HepG2 (cell line): ENCODE measurements around the gene NAALADL1. TPM values are rescaled to one million over a fixed set of nuclear protein-coding genes. Genes with fewer than 3 reads are reported as not detected.

ENCODE experiments used
- AKAP8 ChIP-seq: sonication (generic); formaldehyde crosslinking; IDR thresholded peaks from 2 replicates; pipeline ENCODE4 v1.5.1; 2020; ENCODE audit warnings: mild to moderate bottlenecking, missing genetic modification reagents
- ATAD3A ChIP-seq: sonication (generic); formaldehyde crosslinking; IDR thresholded peaks from 2 replicates; pipeline ENCODE4 v1.4.0; 2020; ENCODE audit warnings: missing genetic modification reagents
- ATM ChIP-seq: fragments of 450-650 bp; IDR thresholded peaks from 2 replicates; pipeline ENCODE4 v1.7.1; 2017; ENCODE audit warnings: mild to moderate bottlenecking, borderline replicate concordance
- FLYWCH1 ChIP-seq: sonication (generic); formaldehyde crosslinking; IDR thresholded peaks from 2 replicates; pipeline ENCODE4 v1.8.1; 2023; ENCODE audit warnings: mild to moderate bottlenecking, missing genetic modification reagents
- HCFC1 ChIP-seq: fragments of 150-350 bp; IDR thresholded peaks from 2 replicates; pipeline ENCODE4 v1.6.1; 2014; ENCODE audit warnings: low read depth, low read length
- HMGA1 ChIP-seq: sonication (generic); formaldehyde crosslinking; conservative IDR thresholded peaks from 2 replicates; pipeline ENCODE4 v1.4.0; 2020; ENCODE audit warnings: missing genetic modification reagents
- HOXA7 ChIP-seq: sonication (generic); formaldehyde crosslinking; IDR thresholded peaks from 2 replicates; pipeline ENCODE4 v1.8.1; 2022; ENCODE audit warnings: mild to moderate bottlenecking, missing genetic modification reagents, moderate library complexity
- ISL2 ChIP-seq: sonication (generic); formaldehyde crosslinking; IDR thresholded peaks from 2 replicates; pipeline ENCODE4 v1.5.0; 2020; ENCODE audit warnings: missing genetic modification reagents
- JUN ChIP-seq: sonication (generic); formaldehyde crosslinking; IDR thresholded peaks from 2 replicates; pipeline ENCODE4 v1.4.0; 2020; ENCODE audit warnings: mild to moderate bottlenecking, missing genetic modification reagents
- KDM4B ChIP-seq: sonication (generic); formaldehyde crosslinking; IDR thresholded peaks from 2 replicates; pipeline ENCODE4 v1.4.0; 2020; ENCODE audit warnings: missing genetic modification reagents
- KDM5A ChIP-seq: fragments of 200-600 bp; sonication (generic); IDR thresholded peaks from 2 replicates; pipeline ENCODE4 v1.7.0; 2018; ENCODE audit warnings: antibody characterized with exemption, mild to moderate bottlenecking, low read length, borderline replicate concordance
- KMT2B ChIP-seq: IDR thresholded peaks from 2 replicates; pipeline ENCODE4 v1.6.1; 2016; ENCODE audit warnings: missing genetic modification reagents, missing compliant biosample characterization
- NFE2L1 ChIP-seq: sonication (generic); formaldehyde crosslinking; IDR thresholded peaks from 2 replicates; pipeline ENCODE4 v1.4.0; 2020; ENCODE audit warnings: missing genetic modification reagents, mild to moderate bottlenecking, borderline replicate concordance
- PRMT3 ChIP-seq: sonication (generic); formaldehyde crosslinking; IDR thresholded peaks from 2 replicates; pipeline ENCODE4 v1.8.1; 2022; ENCODE audit warnings: low read depth, mild to moderate bottlenecking, moderate library complexity, missing genetic modification reagents, borderline replicate concordance
- RCOR2 ChIP-seq: IDR thresholded peaks from 2 replicates; pipeline ENCODE4 v1.6.1; 2016; ENCODE audit warnings: missing biosample characterization, missing genetic modification reagents
- SATB2 ChIP-seq: sonication (generic); formaldehyde crosslinking; IDR thresholded peaks from 2 replicates; pipeline ENCODE4 v1.5.0; 2020; ENCODE audit warnings: missing genetic modification reagents
- SP5 ChIP-seq: IDR thresholded peaks from 2 replicates; pipeline ENCODE4 v1.6.1; 2016; ENCODE audit warnings: low read depth, borderline replicate concordance
- SRY ChIP-seq: sonication (generic); formaldehyde crosslinking; IDR thresholded peaks from 2 replicates; pipeline ENCODE4 v1.8.0; 2022; ENCODE audit warnings: mild to moderate bottlenecking, missing genetic modification reagents
- TFE3 ChIP-seq: IDR thresholded peaks from 2 replicates; pipeline ENCODE4 v1.6.1; 2016
- TOE1 ChIP-seq: sonication (generic); formaldehyde crosslinking; IDR thresholded peaks from 2 replicates; pipeline ENCODE4 v1.4.0; 2020; ENCODE audit warnings: mild to moderate bottlenecking, missing genetic modification reagents
- ZFP36 ChIP-seq: fragments of 150-350 bp; IDR thresholded peaks from 2 replicates; pipeline ENCODE4 v1.6.1; 2018; ENCODE audit warnings: borderline replicate concordance, low read length, low read depth; ENCODE audit not compliant: partially characterized antibody
- ZFP62 ChIP-seq: sonication (generic); formaldehyde crosslinking; IDR thresholded peaks from 2 replicates; pipeline ENCODE4 v1.4.0; 2020; ENCODE audit warnings: missing genetic modification reagents
- ZFX ChIP-seq: sonication (generic); formaldehyde crosslinking; IDR thresholded peaks from 2 replicates; pipeline ENCODE4 v1.4.0; 2020; ENCODE audit warnings: mild to moderate bottlenecking, low read depth, missing genetic modification reagents, moderate library complexity
- ZMYM2 ChIP-seq: sonication (generic); formaldehyde crosslinking; IDR thresholded peaks from 2 replicates; pipeline ENCODE4 v1.8.0; 2022; ENCODE audit warnings: mild to moderate bottlenecking, missing genetic modification reagents
- ZNF234 ChIP-seq: sonication (generic); formaldehyde crosslinking; conservative IDR thresholded peaks from 2 replicates; pipeline ENCODE4 v1.5.1; 2020; ENCODE audit warnings: mild to moderate bottlenecking, missing genetic modification reagents
- ZNF432 ChIP-seq: sonication (generic); formaldehyde crosslinking; IDR thresholded peaks from 2 replicates; pipeline ENCODE4 v1.5.0; 2020; ENCODE audit warnings: missing genetic modification reagents, mild to moderate bottlenecking, borderline replicate concordance
- ZNF607 ChIP-seq: sonication (generic); formaldehyde crosslinking; IDR thresholded peaks from 2 replicates; pipeline ENCODE4 v1.5.1; 2020; ENCODE audit warnings: missing genetic modification reagents, mild to moderate bottlenecking, borderline replicate concordance
- polyA plus RNA-seq, 8 experiments: library from polyadenylated mRNA; depleted of rRNA in 3 of 8; stranded (reverse) in 7 of 8; unstranded in 1 of 8; fragments of >200 nt; fragmentation: Illumina TruSeq in 4 of 8; extraction: Trizol in 4 of 8; gene quantifications; 2 replicates each; pipeline versions ENCODE4 v1.2.1 to v1.2.3, GENCODE V29; 2011 to 2016; ENCODE audit warnings: low read depth in 4 of 8, missing spikeins in 1 of 8, mixed read lengths in 1 of 8; ENCODE audit not compliant: insufficient read depth in 1 of 8
- total RNA-seq, 5 experiments: library from RNA; depleted of rRNA; stranded (reverse); fragments of >200 nt; fragmentation: Illumina TruSeq; extraction: Trizol; gene quantifications; 2 replicates each; pipeline ENCODE4 v1.2.3, GENCODE V29; 2016; ENCODE audit warnings: low read depth in 1 of 5
- TF ChIP-seq, protein P1 (sequence below): sonication (generic); formaldehyde crosslinking; conservative IDR thresholded peaks from 2 replicates; pipeline ENCODE4 v1.4.0; 2020; ENCODE audit warnings: missing genetic modification reagents

NAALADL1 gene
- total and polyA plus RNA-seq, 2 of the 13 experiments (the other 11 are each of a cell fraction or from before 2014, with no cell fraction given): 9.3 to 33.9 TPM

DNA sequence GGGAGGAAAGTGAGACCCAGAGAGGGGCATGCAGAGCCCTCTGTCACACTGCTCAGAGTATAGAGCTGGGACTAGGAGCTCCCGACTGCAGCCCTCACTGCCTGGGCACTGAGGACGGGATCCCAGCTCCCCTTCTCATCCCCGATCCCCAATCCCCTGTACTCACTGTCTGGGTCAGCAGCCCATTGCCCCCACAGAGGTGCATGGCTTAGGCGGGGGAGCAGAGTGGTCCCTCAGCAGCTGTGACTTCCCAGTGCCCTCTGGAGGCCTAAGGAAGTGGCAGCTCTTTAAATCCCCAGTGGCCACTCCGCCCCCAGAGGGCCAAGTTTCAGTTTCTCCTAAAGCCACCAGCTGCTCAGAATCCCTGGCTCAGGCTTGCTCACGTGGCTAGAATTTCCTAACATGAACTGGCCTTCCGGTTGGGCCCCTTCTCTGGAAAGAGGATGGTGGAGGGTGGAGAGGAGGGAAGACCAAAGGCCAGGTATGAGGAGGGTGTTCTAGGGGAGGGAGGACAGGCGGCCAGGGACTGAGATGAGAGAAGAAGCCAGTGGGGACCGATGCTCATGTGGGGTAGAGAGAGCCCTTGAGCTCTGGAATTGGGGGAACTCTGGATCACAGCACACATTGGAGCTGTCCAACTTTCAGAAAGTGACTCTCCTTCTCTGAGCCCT, 61.5 kb downstream of the NAALADL1 start, which contains the start of gene BATF2 (continued):
- TF ChIP-seq RCOR2 (CRISPR knock-in tag) (no peak; the same call in 1 of the 2 replicates), TFE3 (peak; percentile 95), ZFP36 (no peak), FLYWCH1 (CRISPR knock-in tag) (no peak), ZNF432 (CRISPR knock-in tag) (no peak), KMT2B (CRISPR knock-in tag) (no peak), ISL2 (CRISPR knock-in tag) (no peak; the same call in 1 of the 2 replicates), ZFP62 (no peak), ZNF234 (no peak), NFE2L1 (CRISPR knock-in tag) (no peak), SRY (CRISPR knock-in tag) (no peak), SP5 (CRISPR knock-in tag) (peak; percentile 66; the same call in 1 of the 2 replicates), KDM5A (no peak), ATAD3A (CRISPR knock-in tag) (no peak), HMGA1 (CRISPR knock-in tag) (no peak), ZMYM2 (CRISPR knock-in tag) (0 out of 2 replicates have a peak, but pooled peaks have one; percentile 62), PRMT3 (CRISPR knock-in tag) (peak; percentile 70; the same call in 1 of the 2 replicates), KDM4B (CRISPR knock-in tag) (no peak), HOXA7 (CRISPR knock-in tag) (no peak), SATB2 (CRISPR knock-in tag) (no peak), ZFX (CRISPR knock-in tag) (peak; percentile 78), JUN (no peak), ZNF607 (CRISPR knock-in tag) (no peak), TOE1 (CRISPR knock-in tag) (peak; percentile 24; the same call in 1 of the 2 replicates), AKAP8 (no peak), ATM (no peak), HCFC1 (no peak)
- TF ChIP-seq, protein P1, sequence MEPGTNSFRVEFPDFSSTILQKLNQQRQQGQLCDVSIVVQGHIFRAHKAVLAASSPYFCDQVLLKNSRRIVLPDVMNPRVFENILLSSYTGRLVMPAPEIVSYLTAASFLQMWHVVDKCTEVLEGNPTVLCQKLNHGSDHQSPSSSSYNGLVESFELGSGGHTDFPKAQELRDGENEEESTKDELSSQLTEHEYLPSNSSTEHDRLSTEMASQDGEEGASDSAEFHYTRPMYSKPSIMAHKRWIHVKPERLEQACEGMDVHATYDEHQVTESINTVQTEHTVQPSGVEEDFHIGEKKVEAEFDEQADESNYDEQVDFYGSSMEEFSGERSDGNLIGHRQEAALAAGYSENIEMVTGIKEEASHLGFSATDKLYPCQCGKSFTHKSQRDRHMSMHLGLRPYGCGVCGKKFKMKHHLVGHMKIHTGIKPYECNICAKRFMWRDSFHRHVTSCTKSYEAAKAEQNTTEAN (CRISPR knock-in tag): no peak
